GM12878 (cell line): Measurements from ENCODE around the gene WSCD1. TPM values are rescaled to one million over a fixed set of nuclear protein-coding genes. Genes with fewer than 3 reads are reported as not detected.

Experiments
- BMI1 ChIP-seq: fragments of 450-650 bp; IDR thresholded peaks from 2 replicates; pipeline ENCODE4 v1.6.1; 2016; ENCODE audit warnings: mild to moderate bottlenecking, moderate library complexity, borderline replicate concordance
- CREM ChIP-seq: IDR thresholded peaks from 2 replicates; pipeline ENCODE4 v1.6.1; 2014; ENCODE audit warnings: antibody characterized with exemption, low read depth
- ETV6 ChIP-seq, 2 experiments: fragments of 450-650 bp in 1 of 2; IDR thresholded peaks in 1 of 2; conservative IDR thresholded peaks in 1 of 2; 2 replicates each; pipeline ENCODE4 v1.6.1; 2014; ENCODE audit warnings: antibody characterized with exemption in 1 of 2, borderline replicate concordance in 1 of 2, low read depth in 1 of 2, mild to moderate bottlenecking in 1 of 2, moderate library complexity in 1 of 2
- FOS ChIP-seq: IDR thresholded peaks from 3 replicates; pipeline ENCODE4 v1.6.1; 2011; ENCODE audit warnings: borderline replicate concordance; ENCODE audit not compliant: insufficient read length; ENCODE audit errors: extremely low read depth
- MTA3 ChIP-seq: IDR thresholded peaks from 2 replicates; pipeline ENCODE4 v1.6.1; 2012; ENCODE audit warnings: low read length, inconsistent platforms, borderline replicate concordance
- SIX5 ChIP-seq: IDR thresholded peaks from 2 replicates; pipeline ENCODE4 v1.6.1; 2011; ENCODE audit warnings: mild to moderate bottlenecking, low read depth, low read length, moderate library complexity; ENCODE audit not compliant: severe bottlenecking
- TBL1XR1 ChIP-seq: IDR thresholded peaks from 2 replicates; pipeline ENCODE4 v1.6.1; 2012; ENCODE audit warnings: low read depth, low read length, improper control_type of control experiment
- polyA plus RNA-seq, 11 experiments: library from polyadenylated mRNA; depleted of rRNA in 4 of 11; unstranded in 6 of 11; stranded (reverse) in 5 of 11; fragments of >200 nt; fragmentation: Nextera tagmentation in 4 of 11; fragmentation: Illumina TruSeq in 1 of 11; extraction: Ambion mirVana in 4 of 11; extraction: Trizol in 1 of 11; gene quantifications; 1 replicate in 1 of 11; 2 replicates in 10 of 11; pipeline versions ENCODE4 v1.2.1 to v1.2.3, GENCODE V29; 2011 to 2016; ENCODE audit warnings: inconsistent platforms in 2 of 11, missing spikeins in 2 of 11, low read depth in 1 of 11
- total RNA-seq, 4 experiments: library from RNA; depleted of rRNA in 3 of 4; stranded (reverse); fragments of >200 nt in 3 of 4; fragmentation: Illumina TruSeq in 1 of 4; extraction: Trizol in 1 of 4; gene quantifications; 2 replicates each; pipeline versions ENCODE4 v1.2.1 to v1.2.3, GENCODE V29; 2013 to 2021
- TF ChIP-seq, protein P1 (sequence below): fragments of 450-650 bp; formaldehyde crosslinking; IDR thresholded peaks from 2 replicates; pipeline ENCODE4 v1.4.0; 2022; ENCODE audit warnings: mild to moderate bottlenecking, moderate library complexity
- TF ChIP-seq, protein P2 (sequence below): IDR thresholded peaks from 2 replicates; pipeline ENCODE4 v1.6.1; 2011; ENCODE audit warnings: borderline replicate concordance, low read depth, mild to moderate bottlenecking, moderate library complexity, low read length; ENCODE audit not compliant: insufficient read depth, poor library complexity, severe bottlenecking

The WSCD1 gene
- total and polyA plus RNA-seq, 10 of the 15 experiments (the other 5 are each of a cell fraction or from before 2014, with no cell fraction given), result 0.01 to 0.16 TPM; not detected in 8

DNA sequence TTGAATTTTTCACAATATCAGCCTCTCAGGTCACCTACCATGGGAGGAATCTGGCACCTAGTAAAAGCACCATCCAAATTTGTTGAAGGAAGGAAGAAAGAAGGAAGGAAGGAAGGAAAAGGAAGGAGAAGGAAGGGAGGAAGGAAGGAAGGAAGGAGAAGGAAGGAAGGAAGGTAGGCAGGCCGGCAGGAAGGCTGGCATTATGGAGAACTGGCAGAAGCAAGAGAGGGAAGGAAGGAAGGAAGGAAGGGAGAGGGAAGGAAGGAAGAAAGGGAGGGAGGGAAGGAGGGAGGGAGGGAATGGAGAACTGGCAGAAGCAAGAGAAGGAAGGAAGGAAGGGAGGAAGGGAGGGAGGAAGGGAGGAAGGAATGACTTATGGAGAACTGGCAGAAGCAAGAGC lies 24.3 kb downstream of the WSCD1 start (continued):
- no peak for TF ChIP-seq BMI1
- TF ChIP-seq, protein P1, sequence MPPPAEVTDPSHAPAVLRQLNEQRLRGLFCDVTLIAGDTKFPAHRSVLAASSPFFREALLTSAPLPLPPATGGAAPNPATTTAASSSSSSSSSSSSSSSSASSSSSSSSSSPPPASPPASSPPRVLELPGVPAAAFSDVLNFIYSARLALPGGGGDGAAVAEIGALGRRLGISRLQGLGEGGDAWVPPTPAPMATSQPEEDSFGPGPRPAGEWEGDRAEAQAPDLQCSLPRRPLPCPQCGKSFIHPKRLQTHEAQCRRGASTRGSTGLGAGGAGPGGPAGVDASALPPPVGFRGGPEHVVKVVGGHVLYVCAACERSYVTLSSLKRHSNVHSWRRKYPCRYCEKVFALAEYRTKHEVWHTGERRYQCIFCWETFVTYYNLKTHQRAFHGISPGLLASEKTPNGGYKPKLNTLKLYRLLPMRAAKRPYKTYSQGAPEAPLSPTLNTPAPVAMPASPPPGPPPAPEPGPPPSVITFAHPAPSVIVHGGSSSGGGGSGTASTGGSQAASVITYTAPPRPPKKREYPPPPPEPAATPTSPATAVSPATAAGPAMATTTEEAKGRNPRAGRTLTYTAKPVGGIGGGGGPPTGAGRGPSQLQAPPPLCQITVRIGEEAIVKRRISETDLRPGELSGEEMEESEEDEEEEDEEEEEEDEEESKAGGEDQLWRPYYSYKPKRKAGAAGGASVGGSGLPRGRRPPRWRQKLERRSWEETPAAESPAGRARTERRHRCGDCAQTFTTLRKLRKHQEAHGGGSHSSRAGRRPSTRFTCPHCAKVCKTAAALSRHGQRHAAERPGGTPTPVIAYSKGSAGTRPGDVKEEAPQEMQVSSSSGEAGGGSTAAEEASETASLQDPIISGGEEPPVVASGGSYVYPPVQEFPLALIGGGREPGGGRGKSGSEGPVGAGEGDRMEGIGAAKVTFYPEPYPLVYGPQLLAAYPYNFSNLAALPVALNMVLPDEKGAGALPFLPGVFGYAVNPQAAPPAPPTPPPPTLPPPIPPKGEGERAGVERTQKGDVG (CRISPR knock-in tag), result no peak
- no peak for TF ChIP-seq ETV6 (conservative IDR thresholded peaks at IDR 0.05 in 1 of 2, IDR thresholded peaks at IDR 0.05 in 1 of 2; ENCODE audit: borderline replicate concordance in 1 of 2, low read depth in 1 of 2)
- TF ChIP-seq FOS, result no peak
- TF ChIP-seq SIX5, result no peak
- TF ChIP-seq, protein P2, sequence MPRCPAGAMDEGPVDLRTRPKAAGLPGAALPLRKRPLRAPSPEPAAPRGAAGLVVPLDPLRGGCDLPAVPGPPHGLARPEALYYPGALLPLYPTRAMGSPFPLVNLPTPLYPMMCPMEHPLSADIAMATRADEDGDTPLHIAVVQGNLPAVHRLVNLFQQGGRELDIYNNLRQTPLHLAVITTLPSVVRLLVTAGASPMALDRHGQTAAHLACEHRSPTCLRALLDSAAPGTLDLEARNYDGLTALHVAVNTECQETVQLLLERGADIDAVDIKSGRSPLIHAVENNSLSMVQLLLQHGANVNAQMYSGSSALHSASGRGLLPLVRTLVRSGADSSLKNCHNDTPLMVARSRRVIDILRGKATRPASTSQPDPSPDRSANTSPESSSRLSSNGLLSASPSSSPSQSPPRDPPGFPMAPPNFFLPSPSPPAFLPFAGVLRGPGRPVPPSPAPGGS, result no peak
- no peak for TF ChIP-seq CREM
- no peak for TF ChIP-seq MTA3
- no peak for TF ChIP-seq TBL1XR1
